Naive thymus-derived CD8-positive, alpha-beta T cell (primary cell): ENCODE results near the gene MGAT2. TPM values are rescaled to one million over a fixed set of nuclear protein-coding genes. Genes with fewer than 3 reads are reported as not detected.
"Not testable (repeated sequence)": the region's sequence is repeated elsewhere in the genome, so short reads cannot be mapped to it uniquely, and the experiment has no call there.

ENCODE experiments used
- ATAC-seq, 2 donors: fragments of 150-1000 bp; cut with Tn5 transposase in 1 of 2; sonication (Bioruptor Pico), chemical (Tn5 transposase) in 1 of 2; 1 replicate in 1 of 2; 2 replicates in 1 of 2; pipeline ENCODE4 v1.10.0; 2021; ENCODE audit warnings: mild to moderate bottlenecking in 2 of 2, moderate library complexity in 2 of 2
- POLR2A ChIA-PET: fragments of 350-600 bp; sonication (Branson Sonifier 250); formaldehyde crosslinking; loops from one replicate; lab custom pipeline; 2021; ENCODE audit warnings: antibody characterized with exemption; lab: Charles Lee
- DNase-seq, 10 donors: peaks; one replicate each; pipeline versions ENCODE4 v3.0.0 to v3.0.0-alpha.2; 2020 to 2022
- H3K27ac Mint-ChIP-seq, 10 donors: one replicate each; pipeline ENCODE4 v1.8.0; 2020 to 2022; ENCODE audit warnings: mild to moderate bottlenecking in 10 of 10, mixed read lengths in 10 of 10, moderate library complexity in 4 of 10, inconsistent platforms in 1 of 10
- H3K27me3 Mint-ChIP-seq, 5 donors: one replicate each; pipeline ENCODE4 v1.8.0; 2021 to 2022; ENCODE audit warnings: mixed read lengths in 5 of 5
- H3K36me3 Mint-ChIP-seq, 3 donors: one replicate each; pipeline ENCODE4 v1.8.0; 2020 to 2022; ENCODE audit warnings: mixed read lengths in 3 of 3, mild to moderate bottlenecking in 2 of 3, inconsistent platforms in 1 of 3
- H3K4me1 Mint-ChIP-seq, 4 donors: one replicate each; pipeline ENCODE4 v1.8.0; 2021 to 2022; ENCODE audit warnings: mixed read lengths in 4 of 4
- H3K4me3 Mint-ChIP-seq, 10 donors: one replicate each; pipeline ENCODE4 v1.8.0; 2020 to 2022; ENCODE audit warnings: mild to moderate bottlenecking in 10 of 10, mixed read lengths in 10 of 10, moderate library complexity in 6 of 10, inconsistent platforms in 1 of 10
- H3K9me3 Mint-ChIP-seq, 9 donors: one replicate each; pipeline ENCODE4 v1.8.0; 2020 to 2022; ENCODE audit warnings: mixed read lengths in 9 of 9, mild to moderate bottlenecking in 3 of 9, inconsistent platforms in 1 of 9, moderate library complexity in 1 of 9
- polyA plus RNA-seq, 3 donors: library from polyadenylated mRNA; unstranded; fragments of 300-500 nt; fragmentation: Illumina TruSeq; gene quantifications; one replicate each; pipeline ENCODE4 v1.2.3, GENCODE V29; 2021
- total RNA-seq, 8 experiments: library from RNA in 2 of 8; stranded (reverse) in 2 of 8; gene quantifications; one replicate each; pipeline ENCODE4 v1.2.3 and lab custom pipeline; 2021 to 2026

MGAT2 gene
- total and polyA plus RNA-seq, 5 experiments from 2014 or later = 15.8 to 26.9 (median 24.9) TPM

- POLR2A ChIA-PET = interaction anchor here (0.9 to 6.3 kb wide), 22 partner anchors 8 to 897 kb away, joined by 3 to 203 read pairs (median 4); partner anchors contain the start of genes KLHDC1, KLHDC2, LRR1 and MGAT2
- Mint-ChIP-seq H3K4me1 (peaks cover 18 to 68% (median 60%) of the 10 kb centered on the region in 4 donors), H3K4me3 (peak within 1 kb of the TSS; percentile 92 to 99 (median 97)), H3K9me3 (no peaks in the 10 kb centered on the region), H3K27me3 (no peaks in the 10 kb centered on the region), H3K27ac (peak within 1 kb of the TSS; percentile 94 to 99 (median 98)), H3K36me3 (peaks cover 0 to 30% (median 2%) of the 10 kb centered on the region in 3 donors)
- DNase-seq = peak in 9 of 10 donors; percentile 51 to 85 (median 66)
- peak; percentile 46 to 53 for ATAC-seq
Observed at GRCh38 chr14:49634547-49635334, 14.1 kb downstream of the MGAT2 start, which contains the start of gene DNAAF2. Gene DNAAF2 (minus strand): TSS chr14:49635244. CDS start chr14:49635149, 95 bp downstream.

- ATAC-seq = no peak
- Mint-ChIP-seq H3K9me3 (no peaks in the 10 kb centered on the region), H3K27me3 (no peaks in the 10 kb centered on the region), H3K27ac (peak overlapping the region; percentile 15 to 99 (median 69)), H3K4me1 (peaks cover 24 to 70% (median 63%) of the 10 kb centered on the region in 4 donors), H3K36me3 (peaks cover 0 to 32% (median 2%) of the 10 kb centered on the region in 3 donors), H3K4me3 (peak overlapping the region; percentile 9 to 99 (median 70))
- POLR2A ChIA-PET = interaction anchor here (1.9 kb wide), 1 partner anchor 17 kb away, joined by 4 read pairs; the partner anchor contains the start of genes MGAT2 and RPL36AL
- no peak for DNase-seq
Observed at GRCh38 chr14:49636866-49637265, 16.3 kb downstream of the MGAT2 start.

- Mint-ChIP-seq H3K4me3 (peak overlapping the region in 5 of 10 donors; percentile 30 to 97 (median 46)), H3K4me1 (peaks cover 31 to 71% (median 67%) of the 10 kb centered on the region in 4 donors), H3K36me3 (peaks cover 0 to 32% (median 2%) of the 10 kb centered on the region in 3 donors), H3K9me3 (no peaks in the 10 kb centered on the region), H3K27me3 (no peaks in the 10 kb centered on the region), H3K27ac (peak overlapping the region in 7 of 10 donors; percentile 38 to 98 (median 63))
- POLR2A ChIA-PET = interaction anchor here (1.9 kb wide), 1 partner anchor 17 kb away, joined by 4 read pairs; the partner anchor contains the start of genes MGAT2 and RPL36AL
- ATAC-seq (no peak), DNase-seq (no peak)
Observed at GRCh38 chr14:49637534-49638078, 17.0 kb downstream of the MGAT2 start.

GRCh38 chr14:49640540-49641417 lies 20.2 kb downstream of the MGAT2 start:
- Mint-ChIP-seq H3K9me3 (no peaks in the 10 kb centered on the region), H3K27me3 (no peaks in the 10 kb centered on the region), H3K27ac (peak overlapping the region in 8 of 10 donors; percentile 8 to 90 (median 46)), H3K4me3 (no peak overlapping the region), H3K4me1 (peaks cover 27 to 62% (median 58%) of the 10 kb centered on the region in 4 donors), H3K36me3 (peaks cover 0 to 29% (median 2%) of the 10 kb centered on the region in 3 donors)
- DNase-seq = no peak
- POLR2A ChIA-PET = interaction anchor here (0.5 to 0.7 kb wide), 2 partner anchors 16 to 62 kb away, joined by 4 to 6 read pairs; no protein-coding TSS in a partner anchor
- ATAC-seq = no peak

GRCh38 chr14:49641697-49642129 lies 21.1 kb downstream of the MGAT2 start:
- no peak overlapping the region for H3K4me3 Mint-ChIP-seq
- ATAC-seq (no peak), DNase-seq (no peak)
- H3K4me1 Mint-ChIP-seq = peaks cover 26 to 53% (median 52%) of the 10 kb centered on the region in 4 donors
- no peaks in the 10 kb centered on the region for H3K27me3 Mint-ChIP-seq
- H3K27ac Mint-ChIP-seq = peak overlapping the region in 9 of 10 donors; percentile 1 to 90 (median 57)
- POLR2A ChIA-PET = no interaction called here
- H3K9me3 Mint-ChIP-seq = no peaks in the 10 kb centered on the region
- H3K36me3 Mint-ChIP-seq = peaks cover 0 to 28% (median under 1%) of the 10 kb centered on the region in 3 donors

- H3K4me1 Mint-ChIP-seq = peaks cover 26 to 53% (median 51%) of the 10 kb centered on the region in 4 donors
- H3K27ac Mint-ChIP-seq = peak overlapping the region in 9 of 10 donors; percentile 1 to 90 (median 47)
- POLR2A ChIA-PET = interaction anchor here (1.0 kb wide), 1 partner anchor 8 kb away, joined by 3 read pairs; the partner anchor contains the start of gene DNAAF2
- ATAC-seq (no peak), DNase-seq (no peak)
- H3K36me3 Mint-ChIP-seq = peaks cover 0 to 23% (median 0%) of the 10 kb centered on the region in 3 donors
- no peaks in the 10 kb centered on the region for H3K27me3 Mint-ChIP-seq
- no peak overlapping the region for H3K4me3 Mint-ChIP-seq
- no peaks in the 10 kb centered on the region for H3K9me3 Mint-ChIP-seq
Observed at GRCh38 chr14:49642163-49642562, 21.6 kb downstream of the MGAT2 start.

GRCh38 chr14:49653508-49653907 lies 32.9 kb downstream of the MGAT2 start:
- POLR2A ChIA-PET = no interaction called here
- no peaks in the 10 kb centered on the region for H3K9me3 Mint-ChIP-seq
- ATAC-seq (no peak), DNase-seq (no peak)
- peaks cover 0 to 4% (median 1%) of the 10 kb centered on the region in 4 donors for H3K4me1 Mint-ChIP-seq
- no peaks in the 10 kb centered on the region for H3K36me3 Mint-ChIP-seq
- H3K27ac Mint-ChIP-seq = peak overlapping the region in 1 of 10 donors; percentile 41
- no peaks in the 10 kb centered on the region for H3K27me3 Mint-ChIP-seq
- no peak overlapping the region for H3K4me3 Mint-ChIP-seq

GRCh38 chr14:49654511-49654910 lies 33.9 kb downstream of the MGAT2 start:
- H3K4me3 Mint-ChIP-seq = no peak overlapping the region
- POLR2A ChIA-PET = no interaction called here
- H3K27ac Mint-ChIP-seq = no peak overlapping the region
- no peaks in the 10 kb centered on the region for H3K9me3 Mint-ChIP-seq
- H3K4me1 Mint-ChIP-seq = peaks cover 0 to 4% (median 1%) of the 10 kb centered on the region in 4 donors
- no peak for ATAC-seq
- no peaks in the 10 kb centered on the region for H3K27me3 Mint-ChIP-seq
- H3K36me3 Mint-ChIP-seq = no peaks in the 10 kb centered on the region
- DNase-seq = no peak

- H3K27ac Mint-ChIP-seq = peak overlapping the region in 1 of 10 donors; percentile 37
Observed at GRCh38 chr14:49657500-49657899, 36.9 kb downstream of the MGAT2 start.

GRCh38 chr14:49659526-49660455 lies 39.2 kb downstream of the MGAT2 start:
- Mint-ChIP-seq H3K9me3 (no peaks in the 10 kb centered on the region), H3K4me3 (no peak overlapping the region), H3K27ac (peak overlapping the region in 1 of 10 donors; percentile 35)

More at GRCh38 chr14:49657500-49657899, 36.9 kb downstream of the MGAT2 start:
- ATAC-seq, H3K4me3 Mint-ChIP-seq, DNase-seq, H3K27me3 Mint-ChIP-seq, H3K4me1 Mint-ChIP-seq, H3K9me3 Mint-ChIP-seq, H3K36me3 Mint-ChIP-seq, POLR2A ChIA-PET: not testable (repeated sequence)

GRCh38 chr14:49670475-49670874 lies 49.9 kb downstream of the MGAT2 start:
- ATAC-seq (no peak), DNase-seq (no peak)
- POLR2A ChIA-PET = interaction anchor here (0.6 kb wide), 1 partner anchor 22 kb away, joined by 4 read pairs; no protein-coding TSS in a partner anchor
- Mint-ChIP-seq H3K27ac (no peak overlapping the region), H3K4me3 (no peak overlapping the region), H3K9me3 (peaks cover 0 to 4% (median 0%) of the 10 kb centered on the region in 9 donors), H3K36me3 (peaks cover 0 to 6% (median 0%) of the 10 kb centered on the region in 3 donors), H3K4me1 (peaks cover 0 to 4% (median 0%) of the 10 kb centered on the region in 4 donors), H3K27me3 (peaks cover 0 to 3% (median 0%) of the 10 kb centered on the region in 5 donors)

More at GRCh38 chr14:49659526-49660455, 39.2 kb downstream of the MGAT2 start:
- no peaks in the 10 kb centered on the region for H3K4me1 Mint-ChIP-seq
- no peak for ATAC-seq
- no peaks in the 10 kb centered on the region for H3K27me3 Mint-ChIP-seq
- no peaks in the 10 kb centered on the region for H3K36me3 Mint-ChIP-seq
- no peak for DNase-seq
- POLR2A ChIA-PET = no interaction called here
